ENCODE data around the gene PPP1R14C.
A peak's percentile ranks its signal among the peaks of the same experiment; 100 is the strongest.

PPP1R14C gene

GRCh38 chr6:150208611-150209352 lies 65.9 kb downstream of the PPP1R14C start:
- H3K4me3 ChIP-seq (ENCODE audit: low read depth, low read length): no peak overlapping the region
- no peak for TF ChIP-seq CTCF (IDR thresholded peaks at IDR 0.05; ENCODE audit: low read depth, low read length, missing control alignments)
- in situ Hi-C loops (cut with HindIII; ENCODE audit: low sequenced_read_pairs): loop anchor here (5.0 kb wide), 1 partner anchor 49 kb away; no protein-coding TSS in a partner anchor
- DNase-seq (ENCODE audit: low read depth): peak; percentile 26

GRCh38 chr6:150209415-150209814 lies 66.6 kb downstream of the PPP1R14C start:
- no peak overlapping the region for H3K4me3 ChIP-seq (ENCODE audit: low read depth, low read length)
- TF ChIP-seq CTCF (IDR thresholded peaks at IDR 0.05; ENCODE audit: low read depth, low read length, missing control alignments): no peak
- in situ Hi-C loops (cut with HindIII; ENCODE audit: low sequenced_read_pairs): loop anchor here (5.0 kb wide), 1 partner anchor 48 kb away; no protein-coding TSS in a partner anchor
- DNase-seq (ENCODE audit: low read depth): no peak

- no peak for DNase-seq (ENCODE audit: low read depth)
- in situ Hi-C loops (cut with HindIII; ENCODE audit: low sequenced_read_pairs): no loop called here
Observed at GRCh38 chr6:150211700-150212511, 69.1 kb downstream of the PPP1R14C start.

GRCh38 chr6:150212778-150213177 lies 69.9 kb downstream of the PPP1R14C start:
- no peak for TF ChIP-seq CTCF (IDR thresholded peaks at IDR 0.05; ENCODE audit: low read depth, low read length, missing control alignments)

More at GRCh38 chr6:150211700-150212511, 69.1 kb downstream of the PPP1R14C start:
- no peak for TF ChIP-seq CTCF (IDR thresholded peaks at IDR 0.05; ENCODE audit: low read depth, low read length, missing control alignments)
- H3K4me3 ChIP-seq (ENCODE audit: low read depth, low read length): no peak overlapping the region

GRCh38 chr6:150213301-150213700 lies 70.5 kb downstream of the PPP1R14C start:
- no peak for DNase-seq (ENCODE audit: low read depth)
- in situ Hi-C loops (cut with HindIII; ENCODE audit: low sequenced_read_pairs): no loop called here
- no peak for TF ChIP-seq CTCF (IDR thresholded peaks at IDR 0.05; ENCODE audit: low read depth, low read length, missing control alignments)
- H3K4me3 ChIP-seq (ENCODE audit: low read depth, low read length): no peak overlapping the region

More at GRCh38 chr6:150212778-150213177, 69.9 kb downstream of the PPP1R14C start:
- no peak overlapping the region for H3K4me3 ChIP-seq (ENCODE audit: low read depth, low read length)
- no peak for DNase-seq (ENCODE audit: low read depth)
- in situ Hi-C loops (cut with HindIII; ENCODE audit: low sequenced_read_pairs): no loop called here

- H3K4me3 ChIP-seq (ENCODE audit: low read depth, low read length): no peak overlapping the region
- DNase-seq (ENCODE audit: low read depth): no peak
- in situ Hi-C loops (cut with HindIII; ENCODE audit: low sequenced_read_pairs): no loop called here
- no peak for TF ChIP-seq CTCF (IDR thresholded peaks at IDR 0.05; ENCODE audit: low read depth, low read length, missing control alignments)
Observed at GRCh38 chr6:150214310-150214709, 71.5 kb downstream of the PPP1R14C start.

Measured in astrocyte of the cerebellum (primary cell).